DND-41 (cell line): ENCODE measurements around the gene NDRG3.

ENCODE experiments used
- CTCF ChIP-seq: IDR thresholded peaks from 2 replicates; pipeline ENCODE4 v1.5.1; 2012; ENCODE audit warnings: borderline replicate concordance, low read length, moderate library complexity, mild to moderate bottlenecking; ENCODE audit not compliant: poor library complexity, severe bottlenecking; ENCODE audit errors: extremely low read depth
- EZH2 ChIP-seq: IDR thresholded peaks from 3 replicates; pipeline ENCODE4 v1.6.1; 2012; ENCODE audit warnings: borderline replicate concordance, low read depth, mild to moderate bottlenecking, moderate library complexity, low read length, inconsistent platforms; ENCODE audit not compliant: severe bottlenecking

- TF ChIP-seq CTCF (no peak), EZH2 (no peak)
Measured at GRCh38 chr20:36741072-36741471, 4.8 kb downstream of the NDRG3 start.
